ENCODE results near the gene IPO4. TPM values are rescaled to one million over a fixed set of nuclear protein-coding genes. Genes with fewer than 3 reads are reported as not detected.
A peak's percentile ranks its signal among the peaks of the same experiment; 100 is the strongest.

The IPO4 gene
- total and polyA plus RNA-seq, 2 of the 13 experiments (the other 11 are each of a cell fraction or from before 2014, with no cell fraction given): 39.0 to 179 TPM

DNA sequence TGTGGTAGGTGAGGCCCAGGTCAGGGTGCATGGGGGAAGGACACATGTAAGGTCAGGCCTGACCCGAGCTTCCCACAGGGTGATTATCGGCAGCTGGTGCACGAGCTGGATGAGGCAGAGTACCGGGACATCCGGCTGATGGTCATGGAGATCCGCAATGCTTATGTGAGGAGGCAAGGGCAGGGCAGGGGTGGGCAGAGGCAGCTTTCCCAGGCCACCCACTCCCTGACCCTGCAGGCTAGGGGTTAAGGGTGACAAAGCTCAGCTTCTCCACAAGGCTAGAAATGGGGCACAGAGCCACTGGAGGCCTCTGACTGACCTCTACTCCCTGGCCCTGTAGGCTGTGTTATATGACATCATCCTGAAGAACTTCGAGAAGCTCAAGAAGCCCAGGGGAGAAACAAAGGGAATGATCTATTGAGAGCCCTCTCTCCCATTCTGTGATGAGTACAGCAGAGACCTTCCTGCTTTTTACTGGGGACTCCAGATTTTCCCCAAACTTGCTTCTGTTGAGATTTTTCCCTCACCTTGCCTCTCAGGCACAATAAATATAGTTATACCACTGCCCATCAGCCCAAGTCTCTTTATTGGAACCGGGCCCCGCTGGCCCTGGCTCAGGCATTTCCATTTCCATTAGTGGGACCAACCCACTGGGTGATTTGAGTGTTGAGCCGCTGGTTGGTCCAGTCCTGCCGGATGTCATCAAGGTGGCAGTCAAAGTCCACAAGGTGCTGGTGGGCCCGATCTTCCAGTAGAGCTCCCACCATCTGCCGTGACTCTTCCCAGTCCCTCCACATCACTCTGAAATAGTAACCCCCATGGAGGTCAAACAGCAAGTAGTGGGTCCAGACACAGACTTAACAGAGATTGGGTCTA, 50.0 kb downstream of the IPO4 start (continued):
- TF ChIP-seq ZNF737 (CRISPR knock-in tag; IDR thresholded peaks at IDR 0.05; ENCODE audit: borderline replicate concordance): no peak
- peak; percentile 21; the same call in 1 of the 2 replicates for TF ChIP-seq SSRP1 (CRISPR knock-in tag; IDR thresholded peaks at IDR 0.05)
- TF ChIP-seq ZBTB49 (CRISPR knock-in tag; IDR thresholded peaks at IDR 0.05; ENCODE audit: borderline replicate concordance): no peak
- no peak for TF ChIP-seq NR3C1 (CRISPR knock-in tag; IDR thresholded peaks at IDR 0.05)
- TF ChIP-seq ZNF878 (CRISPR knock-in tag; IDR thresholded peaks at IDR 0.05): no peak
- no peak for TF ChIP-seq HOXA9 (CRISPR knock-in tag; IDR thresholded peaks at IDR 0.05; ENCODE audit: borderline replicate concordance)
- TF ChIP-seq CBX5 (CRISPR knock-in tag; IDR thresholded peaks at IDR 0.05; ENCODE audit: borderline replicate concordance): peak; percentile 55; the same call in 1 of the 2 replicates
- TF ChIP-seq TBX2 (CRISPR knock-in tag; IDR thresholded peaks at IDR 0.05; ENCODE audit: borderline replicate concordance): 0 out of 2 replicates have a peak, but pooled peaks have one; percentile 17
- no peak for TF ChIP-seq ZNF274 (CRISPR knock-in tag; IDR thresholded peaks at IDR 0.05)
- no peak for TF ChIP-seq NFE2L1 (CRISPR knock-in tag; IDR thresholded peaks at IDR 0.05; ENCODE audit: borderline replicate concordance)
- TF ChIP-seq NCOA5 (CRISPR knock-in tag; IDR thresholded peaks at IDR 0.05): no peak
- no peak for TF ChIP-seq NFYC (CRISPR knock-in tag; IDR thresholded peaks at IDR 0.05)
- TF ChIP-seq ZNF549 (CRISPR knock-in tag; IDR thresholded peaks at IDR 0.05): no peak
- 0 out of 2 replicates have a peak, but pooled peaks have one; percentile 29 for TF ChIP-seq ZNF782 (CRISPR knock-in tag; IDR thresholded peaks at IDR 0.05; ENCODE audit: borderline replicate concordance)
- no peak for TF ChIP-seq RBFOX2 (IDR thresholded peaks at IDR 0.05; ENCODE audit: low read depth, low read length)
- no peak for TF ChIP-seq ZNF12 (CRISPR knock-in tag; IDR thresholded peaks at IDR 0.05)
- TF ChIP-seq, protein P1, sequence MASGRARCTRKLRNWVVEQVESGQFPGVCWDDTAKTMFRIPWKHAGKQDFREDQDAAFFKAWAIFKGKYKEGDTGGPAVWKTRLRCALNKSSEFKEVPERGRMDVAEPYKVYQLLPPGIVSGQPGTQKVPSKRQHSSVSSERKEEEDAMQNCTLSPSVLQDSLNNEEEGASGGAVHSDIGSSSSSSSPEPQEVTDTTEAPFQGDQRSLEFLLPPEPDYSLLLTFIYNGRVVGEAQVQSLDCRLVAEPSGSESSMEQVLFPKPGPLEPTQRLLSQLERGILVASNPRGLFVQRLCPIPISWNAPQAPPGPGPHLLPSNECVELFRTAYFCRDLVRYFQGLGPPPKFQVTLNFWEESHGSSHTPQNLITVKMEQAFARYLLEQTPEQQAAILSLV (CRISPR knock-in tag; IDR thresholded peaks at IDR 0.05; ENCODE audit: borderline replicate concordance): no peak
- TF ChIP-seq ZBTB20 (CRISPR knock-in tag; IDR thresholded peaks at IDR 0.05; ENCODE audit: borderline replicate concordance, low read depth): no peak
- no peak for TF ChIP-seq BRCA1 (CRISPR knock-in tag; IDR thresholded peaks at IDR 0.05)
- TF ChIP-seq ZNF547 (CRISPR knock-in tag; IDR thresholded peaks at IDR 0.05): peak; percentile 41; the same call in 1 of the 2 replicates
- no peak for TF ChIP-seq NR2F2 (IDR thresholded peaks at IDR 0.05; ENCODE audit: borderline replicate concordance, low read depth)
- TF ChIP-seq RBM39 (IDR thresholded peaks at IDR 0.05; ENCODE audit: low read depth, low read length, poor library complexity, severe bottlenecking): no peak
- no peak for TF ChIP-seq KAT7 (CRISPR knock-in tag; IDR thresholded peaks at IDR 0.05; ENCODE audit: borderline replicate concordance)
- TF ChIP-seq PCBP1 (IDR thresholded peaks at IDR 0.05; ENCODE audit: borderline replicate concordance, low read depth, low read length): no peak
- peak; percentile 45 for TF ChIP-seq ATF3 (CRISPR knock-in tag; IDR thresholded peaks at IDR 0.05)
- TF ChIP-seq ZNF747 (CRISPR knock-in tag; IDR thresholded peaks at IDR 0.05; ENCODE audit: borderline replicate concordance): no peak

Data from HepG2 (cell line).